ENCODE data around the gene ZNF414.

DNA sequence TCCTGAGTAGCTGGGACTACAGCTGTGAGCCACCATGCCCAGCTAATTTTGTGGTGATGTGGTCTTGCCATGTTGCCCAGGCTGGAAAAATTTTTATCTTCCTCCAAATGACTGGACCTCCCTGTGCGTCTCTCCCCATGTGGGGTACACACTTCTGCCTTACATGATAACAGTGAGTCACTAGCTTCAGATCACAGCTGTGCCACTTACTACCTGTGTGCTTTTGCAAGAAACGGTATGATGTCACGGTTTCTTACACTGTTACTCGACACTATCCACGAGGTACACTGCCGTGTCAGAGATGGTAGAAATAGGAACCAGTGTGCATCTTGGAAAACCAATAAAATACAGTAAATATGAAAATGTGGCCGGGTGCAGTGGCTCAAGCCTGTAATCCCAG lies 17.5 kb upstream of the ZNF414 start:
- TF ChIP-seq, protein P1, sequence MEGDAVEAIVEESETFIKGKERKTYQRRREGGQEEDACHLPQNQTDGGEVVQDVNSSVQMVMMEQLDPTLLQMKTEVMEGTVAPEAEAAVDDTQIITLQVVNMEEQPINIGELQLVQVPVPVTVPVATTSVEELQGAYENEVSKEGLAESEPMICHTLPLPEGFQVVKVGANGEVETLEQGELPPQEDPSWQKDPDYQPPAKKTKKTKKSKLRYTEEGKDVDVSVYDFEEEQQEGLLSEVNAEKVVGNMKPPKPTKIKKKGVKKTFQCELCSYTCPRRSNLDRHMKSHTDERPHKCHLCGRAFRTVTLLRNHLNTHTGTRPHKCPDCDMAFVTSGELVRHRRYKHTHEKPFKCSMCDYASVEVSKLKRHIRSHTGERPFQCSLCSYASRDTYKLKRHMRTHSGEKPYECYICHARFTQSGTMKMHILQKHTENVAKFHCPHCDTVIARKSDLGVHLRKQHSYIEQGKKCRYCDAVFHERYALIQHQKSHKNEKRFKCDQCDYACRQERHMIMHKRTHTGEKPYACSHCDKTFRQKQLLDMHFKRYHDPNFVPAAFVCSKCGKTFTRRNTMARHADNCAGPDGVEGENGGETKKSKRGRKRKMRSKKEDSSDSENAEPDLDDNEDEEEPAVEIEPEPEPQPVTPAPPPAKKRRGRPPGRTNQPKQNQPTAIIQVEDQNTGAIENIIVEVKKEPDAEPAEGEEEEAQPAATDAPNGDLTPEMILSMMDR (IDR thresholded peaks at IDR 0.05; ENCODE audit: low read length), result no peak
- no peak for TF ChIP-seq EZH2 (optimal IDR thresholded peaks at IDR 0.05; ENCODE audit: low read depth, low read length)
- TF ChIP-seq EZH2phosphoT487 (IDR thresholded peaks at IDR 0.05; ENCODE audit: low read length), result no peak

Measured in MM.1S (cell line).